Suprapubic skin (tissue), 4 donors: ENCODE results near the gene TGFBI. TPM values are rescaled to one million over a fixed set of nuclear protein-coding genes. Genes with fewer than 3 reads are reported as not detected.

ENCODE experiments used
- DNase-seq, 2 donors: peaks; one replicate each; pipeline ENCODE4 v3.0.0-alpha.2; 2019; ENCODE audit warnings: low spot score in 2 of 2
- H3K27ac ChIP-seq: fragments of 200-600 bp; sonication (generic); one replicate; pipeline ENCODE4 v1.5.1; 2019
- H3K27me3 ChIP-seq: fragments of 200-600 bp; sonication (generic); one replicate; pipeline ENCODE4 v1.5.1; 2019
- H3K36me3 ChIP-seq: fragments of 200-600 bp; sonication (generic); one replicate; pipeline ENCODE4 v1.5.1; 2019
- H3K4me1 ChIP-seq: fragments of 200-600 bp; sonication (generic); one replicate; pipeline ENCODE4 v1.5.1; 2019
- H3K4me3 ChIP-seq: fragments of 200-600 bp; sonication (generic); one replicate; pipeline ENCODE4 v1.5.1; 2019; ENCODE audit warnings: mild to moderate bottlenecking
- H3K9me3 ChIP-seq: fragments of 200-600 bp; sonication (generic); one replicate; pipeline ENCODE4 v1.5.1; 2019
- EP300 ChIP-seq: sonication (generic); formaldehyde crosslinking; IDR thresholded peaks from one replicate; pipeline ENCODE4 v1.6.1; 2017; ENCODE audit warnings: antibody characterized with exemption
- POLR2A ChIP-seq, 2 donors: fragments of 450-650 bp; IDR thresholded peaks; one replicate each; pipeline ENCODE4 v1.6.1; 2017; ENCODE audit warnings: antibody characterized with exemption in 2 of 2, mild to moderate bottlenecking in 2 of 2, moderate library complexity in 2 of 2
- POLR2AphosphoS5 ChIP-seq, 3 donors: sonication (generic); formaldehyde crosslinking; IDR thresholded peaks; one replicate each; pipeline ENCODE4 v1.6.1; 2017; ENCODE audit warnings: antibody characterized with exemption in 3 of 3
- WGBS: methylation state at CpG from one replicate; pipeline ENCODE4 v1.1.5; 2018; 5-methylcytosine and 5-hydroxymethylcytosine counted together
- total RNA-seq, 4 donors: library from RNA; depleted of rRNA; stranded (reverse); fragments of >200 nt; gene quantifications; one replicate each; pipeline ENCODE4 v1.1.0, GENCODE V29; 2016
- TF ChIP-seq, protein P1 (sequence below), 2 donors: fragments of 200-600 bp in 1 of 2; fragments of 450-650 bp in 1 of 2; sonication (generic) in 1 of 2; IDR thresholded peaks; one replicate each; pipeline ENCODE4 v1.5.1; 2016 to 2019; ENCODE audit warnings: antibody characterized with exemption in 2 of 2, mild to moderate bottlenecking in 1 of 2, moderate library complexity in 1 of 2

The TGFBI gene
- total RNA-seq, 4 donors from 2014 or later = 300 to 719 (median 389) TPM

- Histone ChIP-seq H3K9me3 (no peaks in the 10 kb centered on the region), H3K4me1 (peaks cover 38% of the 10 kb centered on the region), H3K36me3 (no peaks in the 10 kb centered on the region), H3K27me3 (no peaks in the 10 kb centered on the region), H3K4me3 (no peak overlapping the region), H3K27ac (peak overlapping the region; percentile 4)
- TF ChIP-seq POLR2A (IDR thresholded peaks at IDR 0.05) = no peak
- TF ChIP-seq, protein P1, sequence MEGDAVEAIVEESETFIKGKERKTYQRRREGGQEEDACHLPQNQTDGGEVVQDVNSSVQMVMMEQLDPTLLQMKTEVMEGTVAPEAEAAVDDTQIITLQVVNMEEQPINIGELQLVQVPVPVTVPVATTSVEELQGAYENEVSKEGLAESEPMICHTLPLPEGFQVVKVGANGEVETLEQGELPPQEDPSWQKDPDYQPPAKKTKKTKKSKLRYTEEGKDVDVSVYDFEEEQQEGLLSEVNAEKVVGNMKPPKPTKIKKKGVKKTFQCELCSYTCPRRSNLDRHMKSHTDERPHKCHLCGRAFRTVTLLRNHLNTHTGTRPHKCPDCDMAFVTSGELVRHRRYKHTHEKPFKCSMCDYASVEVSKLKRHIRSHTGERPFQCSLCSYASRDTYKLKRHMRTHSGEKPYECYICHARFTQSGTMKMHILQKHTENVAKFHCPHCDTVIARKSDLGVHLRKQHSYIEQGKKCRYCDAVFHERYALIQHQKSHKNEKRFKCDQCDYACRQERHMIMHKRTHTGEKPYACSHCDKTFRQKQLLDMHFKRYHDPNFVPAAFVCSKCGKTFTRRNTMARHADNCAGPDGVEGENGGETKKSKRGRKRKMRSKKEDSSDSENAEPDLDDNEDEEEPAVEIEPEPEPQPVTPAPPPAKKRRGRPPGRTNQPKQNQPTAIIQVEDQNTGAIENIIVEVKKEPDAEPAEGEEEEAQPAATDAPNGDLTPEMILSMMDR (IDR thresholded peaks at IDR 0.05) = no peak
- no peak for TF ChIP-seq EP300
- TF ChIP-seq POLR2AphosphoS5 (IDR thresholded peaks at IDR 0.05) = no peak
- WGBS = 44% methylated on average over 10 of the region's 10 CpGs
- DNase-seq = no peak
Measured at GRCh38 chr5:136020383-136021015, 8.3 kb upstream of the TGFBI start.

DNA sequence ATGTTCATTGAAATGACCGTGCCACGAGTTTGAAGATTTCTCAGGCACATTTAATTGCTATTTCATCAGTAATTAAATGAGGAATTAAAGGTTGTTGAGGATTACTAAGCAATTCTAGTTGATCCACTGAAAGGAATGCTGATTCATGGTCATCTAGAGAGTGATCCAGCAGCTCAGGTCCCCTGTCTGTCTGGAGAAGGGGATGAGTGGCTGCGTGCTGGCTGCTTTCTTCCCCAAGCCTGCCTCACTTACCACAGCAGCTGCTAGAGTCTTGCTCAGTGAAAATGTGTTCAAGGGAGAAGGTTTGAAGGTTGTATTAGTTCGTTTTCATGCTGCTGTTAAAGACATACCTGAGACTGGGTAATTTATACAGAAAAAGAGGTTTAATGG, 7.8 kb upstream of the TGFBI start:
- Histone ChIP-seq H3K4me3 (no peak overlapping the region), H3K36me3 (no peaks in the 10 kb centered on the region), H3K4me1 (peaks cover 39% of the 10 kb centered on the region), H3K27me3 (no peaks in the 10 kb centered on the region), H3K9me3 (no peaks in the 10 kb centered on the region), H3K27ac (no peak overlapping the region)
- no peak for DNase-seq
- TF ChIP-seq, protein P1 (IDR thresholded peaks at IDR 0.05) = no peak
- TF ChIP-seq EP300 (no peak), POLR2AphosphoS5 (IDR thresholded peaks at IDR 0.05) (no peak), POLR2A (IDR thresholded peaks at IDR 0.05) (no peak)
- WGBS = 71% methylated on average over 4 of the region's 4 CpGs

- TF ChIP-seq POLR2AphosphoS5 (IDR thresholded peaks at IDR 0.05) (no peak), POLR2A (IDR thresholded peaks at IDR 0.05) (no peak), EP300 (no peak)
- TF ChIP-seq, protein P1 (IDR thresholded peaks at IDR 0.05) = no peak
- 84% methylated on average over 7 of the region's 7 CpGs for WGBS
- H3K4me3 ChIP-seq = no peak overlapping the region
Measured at GRCh38 chr5:136022965-136023364, 5.8 kb upstream of the TGFBI start.

DNA sequence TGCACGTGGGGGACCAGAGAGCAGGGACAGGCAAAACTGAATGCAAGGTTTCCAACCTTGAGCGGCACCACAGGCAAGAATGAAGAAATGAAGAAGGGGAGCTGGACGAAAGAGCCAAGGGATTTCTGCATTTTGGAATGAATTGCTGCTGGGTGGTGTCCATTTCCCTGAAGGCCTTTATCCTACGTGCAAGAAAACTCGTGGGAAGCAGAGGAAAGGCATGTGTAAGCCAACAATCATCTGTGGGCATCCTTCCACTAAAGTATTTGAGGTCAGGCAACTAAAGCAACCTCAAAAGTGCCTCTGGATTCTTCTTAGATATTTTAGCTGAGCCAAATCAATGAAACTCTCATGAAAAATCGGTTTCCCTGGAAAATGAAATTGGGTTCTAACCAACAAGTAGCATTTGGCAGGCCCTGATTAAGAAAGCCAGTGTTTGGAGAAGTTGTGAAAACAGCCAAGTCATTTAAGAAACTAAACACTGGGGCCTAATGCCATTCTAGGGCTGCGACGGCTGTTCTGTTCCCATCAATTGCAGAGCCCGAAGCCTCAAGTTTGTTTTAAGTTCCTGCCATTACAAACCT, 4.7 kb upstream of the TGFBI start:
- H3K27ac ChIP-seq = no peak overlapping the region
- H3K36me3 ChIP-seq = no peaks in the 10 kb centered on the region
- H3K9me3 ChIP-seq = no peaks in the 10 kb centered on the region
- H3K4me1 ChIP-seq = peaks cover 43% of the 10 kb centered on the region
- no peak for TF ChIP-seq POLR2AphosphoS5 (IDR thresholded peaks at IDR 0.05)
- TF ChIP-seq, protein P1 (IDR thresholded peaks at IDR 0.05) = no peak
- TF ChIP-seq EP300 = no peak
- TF ChIP-seq POLR2A (IDR thresholded peaks at IDR 0.05) = no peak
- H3K27me3 ChIP-seq = no peaks in the 10 kb centered on the region
- WGBS = 35% methylated on average over 9 of the region's 9 CpGs
- DNase-seq = no peak
- no peak overlapping the region for H3K4me3 ChIP-seq

More at GRCh38 chr5:136022965-136023364, 5.8 kb upstream of the TGFBI start:
- Histone ChIP-seq H3K4me1 (peaks cover 34% of the 10 kb centered on the region), H3K9me3 (no peaks in the 10 kb centered on the region), H3K36me3 (no peaks in the 10 kb centered on the region), H3K27ac (no peak overlapping the region), H3K27me3 (no peaks in the 10 kb centered on the region)
- DNase-seq = no peak

DNA sequence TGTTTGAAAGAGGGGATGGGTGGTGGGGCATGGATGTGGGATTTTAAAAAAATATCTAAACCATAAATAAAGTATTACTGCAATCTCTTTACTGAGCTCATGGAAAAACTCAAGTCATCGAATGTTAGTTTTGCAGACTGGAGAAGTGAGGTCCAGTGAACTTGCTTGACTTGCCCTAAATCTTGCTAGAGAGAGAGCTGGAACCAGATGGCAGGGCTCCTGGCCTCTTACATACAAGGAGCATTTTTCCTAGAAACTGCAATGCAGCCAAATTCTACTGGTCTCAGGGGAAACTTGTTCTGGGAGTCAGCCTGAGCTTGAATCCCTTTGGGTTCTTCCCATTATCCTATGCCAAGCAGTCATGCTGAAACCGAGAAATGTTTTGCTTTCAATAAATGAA, 2.9 kb upstream of the TGFBI start:
- H3K36me3 ChIP-seq = no peaks in the 10 kb centered on the region
- H3K27ac ChIP-seq = no peak overlapping the region
- 50% methylated on average over 2 of the region's 2 CpGs for WGBS

More for the DNA sequence above, 2.9 kb upstream of the TGFBI start:
- Histone ChIP-seq H3K9me3 (no peaks in the 10 kb centered on the region), H3K4me3 (no peak overlapping the region), H3K4me1 (peaks cover 40% of the 10 kb centered on the region), H3K27me3 (no peaks in the 10 kb centered on the region)
- DNase-seq = no peak
- TF ChIP-seq POLR2AphosphoS5 (IDR thresholded peaks at IDR 0.05) = no peak
- TF ChIP-seq EP300 = no peak
- TF ChIP-seq POLR2A (IDR thresholded peaks at IDR 0.05) = no peak
- TF ChIP-seq, protein P1 (IDR thresholded peaks at IDR 0.05) = no peak
